Erythroblast (primary cell): ENCODE measurements around the gene PSTK.

Experiments
- GATA1 ChIP-seq: IDR thresholded peaks from 2 replicates; pipeline ENCODE4 v1.6.1; 2011; ENCODE audit warnings: low read depth, mild to moderate bottlenecking, control low read depth, low read length, moderate library complexity
- POLR2A ChIP-seq: IDR thresholded peaks from 2 replicates; pipeline ENCODE4 v1.6.1; 2011; ENCODE audit warnings: mild to moderate bottlenecking, low read length

DNA sequence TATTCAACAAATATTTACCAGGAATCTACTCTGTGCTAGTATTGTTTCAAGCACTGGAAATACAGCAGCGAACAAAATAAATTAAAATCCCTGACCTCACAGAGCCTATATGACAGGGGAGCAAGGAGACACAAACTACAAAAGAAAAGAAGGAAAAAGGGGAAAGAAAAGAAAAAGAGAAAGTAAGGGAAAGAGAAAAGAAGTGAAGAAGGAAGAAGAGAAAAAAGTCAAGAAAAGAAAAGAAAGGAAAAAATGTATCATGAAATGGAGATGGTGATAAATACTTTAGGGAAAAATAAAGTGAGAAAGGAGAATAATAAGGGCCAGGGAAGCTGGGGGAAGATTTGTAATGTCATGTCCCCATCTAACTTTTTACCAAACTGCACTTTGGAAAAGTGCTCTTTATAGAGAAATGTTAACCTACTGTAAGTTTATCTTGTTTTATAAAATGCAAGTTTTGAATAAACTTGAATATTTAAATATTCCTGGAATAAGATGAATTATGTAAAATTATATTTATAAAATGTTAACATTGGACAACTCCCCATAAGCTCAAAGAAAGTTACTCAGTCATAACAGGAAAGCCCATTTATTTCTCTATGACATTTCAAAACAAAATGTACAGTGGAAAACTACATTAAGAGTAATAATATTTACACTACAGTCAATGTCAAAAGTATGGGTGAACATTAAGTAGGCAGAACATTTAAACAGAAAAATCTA is 40.9 kb upstream of the PSTK start:
- TF ChIP-seq POLR2A: no peak
- no peak for TF ChIP-seq GATA1
